Keratinocyte (primary cell): Measurements from ENCODE around the gene ETV3L. TPM values are rescaled to one million over a fixed set of nuclear protein-coding genes. Genes with fewer than 3 reads are reported as not detected.

Source experiments
- DNase-seq: peaks from one replicate; pipeline ENCODE4 v3.0.0-alpha.2; 2011; ENCODE audit warnings: low read depth, missing footprints, low spot score
- FAIRE-seq: peaks from 2 replicates; lab custom pipeline; 2011; peaks lifted over from hg19 to GRCh38; lab: Jason Lieb, UNC
- H2AFZ ChIP-seq: 2 replicates; pipeline ENCODE4 v1.6.0; 2012; ENCODE audit warnings: low read length, control low read depth, inconsistent platforms; ENCODE audit not compliant: control insufficient read depth
- H3K27ac ChIP-seq: 2 replicates; pipeline ENCODE4 v1.5.1; 2011; ENCODE audit warnings: low read length; ENCODE audit not compliant: control insufficient read depth, insufficient read depth
- H3K27me3 ChIP-seq: 3 replicates; pipeline ENCODE4 v1.6.0; 2011; ENCODE audit warnings: low read length; ENCODE audit not compliant: control insufficient read depth, insufficient read depth; ENCODE audit errors: extremely low read depth
- H3K36me3 ChIP-seq, 2 experiments: 2 replicates in 1 of 2; 3 replicates in 1 of 2; pipeline ENCODE4 v1.5.1; 2011; ENCODE audit warnings: low read length in 2 of 2, mild to moderate bottlenecking in 1 of 2; ENCODE audit not compliant: control insufficient read depth in 2 of 2, insufficient read depth in 2 of 2; ENCODE audit errors: extremely low read depth in 1 of 2
- H3K4me1 ChIP-seq: 3 replicates; pipeline ENCODE4 v1.5.1; 2011; ENCODE audit warnings: low read length; ENCODE audit not compliant: control insufficient read depth, insufficient read depth; ENCODE audit errors: extremely low read depth
- H3K4me2 ChIP-seq: 3 replicates; pipeline ENCODE4 v1.6.0; 2011; ENCODE audit warnings: low read depth, low read length; ENCODE audit not compliant: control insufficient read depth, insufficient read depth; ENCODE audit errors: extremely low read depth
- H3K4me3 ChIP-seq, 3 experiments: fragments of 200-600 bp in 1 of 3; sonication (generic) in 1 of 3; 2 replicates in 2 of 3; 3 replicates in 1 of 3; pipeline ENCODE4 v1.5.1; 2011 to 2016; ENCODE audit warnings: low read length in 3 of 3, mild to moderate bottlenecking in 3 of 3, control low read depth in 2 of 3, inconsistent platforms in 1 of 3, low read depth in 1 of 3, mixed read lengths in 1 of 3, mixed run types in 1 of 3, moderate library complexity in 1 of 3; ENCODE audit not compliant: control insufficient read depth in 2 of 3, insufficient read depth in 2 of 3; ENCODE audit errors: extremely low read depth in 1 of 3
- H3K79me2 ChIP-seq: 2 replicates; pipeline ENCODE4 v1.6.0; 2012; ENCODE audit warnings: low read length; ENCODE audit not compliant: control insufficient read depth, insufficient read depth
- H3K9ac ChIP-seq: 3 replicates; pipeline ENCODE4 v1.6.0; 2011; ENCODE audit warnings: low read length; ENCODE audit not compliant: control insufficient read depth, insufficient read depth; ENCODE audit errors: extremely low read depth
- H3K9me1 ChIP-seq: 3 replicates; pipeline ENCODE4 v1.6.0; 2011; ENCODE audit warnings: low read length; ENCODE audit not compliant: control insufficient read depth, insufficient read depth; ENCODE audit errors: extremely low read depth
- H3K9me3 ChIP-seq: 2 replicates; pipeline ENCODE4 v1.5.1; 2012; ENCODE audit warnings: low read depth, low read length; ENCODE audit not compliant: control insufficient read depth
- H4K20me1 ChIP-seq: 3 replicates; pipeline ENCODE4 v1.6.0; 2011; ENCODE audit warnings: low read length; ENCODE audit not compliant: control insufficient read depth, insufficient read depth; ENCODE audit errors: extremely low read depth
- EZH2 ChIP-seq: IDR thresholded peaks from one replicate; pipeline ENCODE4 v1.6.1; 2012; ENCODE audit warnings: inconsistent platforms, mild to moderate bottlenecking, low read length, moderate library complexity
- dilution Hi-C: fragments of 300-500 bp; cut with MboI; formaldehyde crosslinking; loops from one replicate; pipeline ENCODE4 v1.7.0; 2020; ENCODE audit warnings: low sequenced_read_pairs; ENCODE audit not compliant: extremely low pct_ligation_motif_present
- polyA plus RNA-seq, 5 experiments: library from polyadenylated mRNA; depleted of rRNA in 3 of 5; stranded (reverse) in 3 of 5; stranded (forward) in 1 of 5; unstranded in 1 of 5; fragments of >200 nt; gene quantifications; 1 replicate in 1 of 5; 2 replicates in 3 of 5; 3 replicates in 1 of 5; pipeline versions ENCODE4 v1.2.1 to v1.2.3, GENCODE V29; 2011 to 2012; ENCODE audit warnings: missing spikeins in 2 of 5, low read depth in 1 of 5, low replicate concordance in 1 of 5
- TF ChIP-seq, protein P1 (sequence below), 3 experiments: IDR thresholded peaks in 1 of 3; conservative IDR thresholded peaks in 1 of 3; optimal IDR thresholded peaks in 1 of 3; 2 replicates in 2 of 3; 3 replicates in 1 of 3; pipeline versions ENCODE3 to v1.5.1; 2011; ENCODE audit warnings: low read length in 3 of 3, mild to moderate bottlenecking in 3 of 3, moderate library complexity in 2 of 3, control low read depth in 1 of 3, inconsistent platforms in 1 of 3; ENCODE audit not compliant: insufficient read depth in 2 of 3; ENCODE audit errors: extremely low read depth in 1 of 3

ETV3L gene
- polyA plus RNA-seq, 1 donor (not counting 4 experiments of a cell fraction or from before 2014, with no cell fraction given): not detected

DNA sequence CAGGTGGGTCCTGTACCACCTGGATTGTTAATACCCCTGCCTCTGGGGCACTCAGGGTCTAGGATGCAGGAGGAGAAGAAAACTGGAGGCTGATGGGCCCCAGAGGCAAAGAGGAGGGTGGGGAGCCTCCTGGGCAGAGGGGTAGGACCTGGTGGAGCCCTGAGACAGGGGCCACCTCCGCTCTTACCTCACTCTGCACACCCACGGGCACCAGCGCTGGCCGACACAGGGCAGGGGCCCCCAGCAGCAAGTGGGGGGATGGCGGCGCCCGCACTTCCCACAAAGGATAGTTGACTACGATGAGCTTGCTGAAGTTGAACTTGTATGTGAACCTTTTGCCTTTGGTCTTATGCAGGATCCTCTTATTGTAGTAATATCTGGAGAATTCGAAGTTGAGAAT is 1.1 kb downstream of the ETV3L start:
- peaks cover 5% of the 10 kb centered on the region for H3K4me1 ChIP-seq
- DNase-seq (no peak), FAIRE-seq (no peak)
- no peaks in the 10 kb centered on the region for H4K20me1 ChIP-seq
- no peak overlapping the region for H3K27ac ChIP-seq
- no peaks in the 10 kb centered on the region for H3K9me3 ChIP-seq
- no peaks in the 10 kb centered on the region for H3K36me3 ChIP-seq
- no peaks in the 10 kb centered on the region for H3K79me2 ChIP-seq
- no peaks in the 10 kb centered on the region for H3K9me1 ChIP-seq
- dilution Hi-C loops: no loop called here
- H3K27me3 ChIP-seq: peaks cover 8% of the 10 kb centered on the region
- no peak overlapping the region for H3K4me3 ChIP-seq
- no peak overlapping the region for H3K4me2 ChIP-seq
- TF ChIP-seq, protein P1, sequence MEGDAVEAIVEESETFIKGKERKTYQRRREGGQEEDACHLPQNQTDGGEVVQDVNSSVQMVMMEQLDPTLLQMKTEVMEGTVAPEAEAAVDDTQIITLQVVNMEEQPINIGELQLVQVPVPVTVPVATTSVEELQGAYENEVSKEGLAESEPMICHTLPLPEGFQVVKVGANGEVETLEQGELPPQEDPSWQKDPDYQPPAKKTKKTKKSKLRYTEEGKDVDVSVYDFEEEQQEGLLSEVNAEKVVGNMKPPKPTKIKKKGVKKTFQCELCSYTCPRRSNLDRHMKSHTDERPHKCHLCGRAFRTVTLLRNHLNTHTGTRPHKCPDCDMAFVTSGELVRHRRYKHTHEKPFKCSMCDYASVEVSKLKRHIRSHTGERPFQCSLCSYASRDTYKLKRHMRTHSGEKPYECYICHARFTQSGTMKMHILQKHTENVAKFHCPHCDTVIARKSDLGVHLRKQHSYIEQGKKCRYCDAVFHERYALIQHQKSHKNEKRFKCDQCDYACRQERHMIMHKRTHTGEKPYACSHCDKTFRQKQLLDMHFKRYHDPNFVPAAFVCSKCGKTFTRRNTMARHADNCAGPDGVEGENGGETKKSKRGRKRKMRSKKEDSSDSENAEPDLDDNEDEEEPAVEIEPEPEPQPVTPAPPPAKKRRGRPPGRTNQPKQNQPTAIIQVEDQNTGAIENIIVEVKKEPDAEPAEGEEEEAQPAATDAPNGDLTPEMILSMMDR (optimal IDR thresholded peaks at IDR 0.05 in 1 of 3, IDR thresholded peaks at IDR 0.05 in 1 of 3, conservative IDR thresholded peaks at IDR 0.05 in 1 of 3; ENCODE audit: extremely low read depth in 1 of 3, insufficient read depth in 2 of 3, low read length in 3 of 3): no peak
- no peak for TF ChIP-seq EZH2
- H2AFZ ChIP-seq: no peak overlapping the region
- H3K9ac ChIP-seq: no peak overlapping the region

DNA sequence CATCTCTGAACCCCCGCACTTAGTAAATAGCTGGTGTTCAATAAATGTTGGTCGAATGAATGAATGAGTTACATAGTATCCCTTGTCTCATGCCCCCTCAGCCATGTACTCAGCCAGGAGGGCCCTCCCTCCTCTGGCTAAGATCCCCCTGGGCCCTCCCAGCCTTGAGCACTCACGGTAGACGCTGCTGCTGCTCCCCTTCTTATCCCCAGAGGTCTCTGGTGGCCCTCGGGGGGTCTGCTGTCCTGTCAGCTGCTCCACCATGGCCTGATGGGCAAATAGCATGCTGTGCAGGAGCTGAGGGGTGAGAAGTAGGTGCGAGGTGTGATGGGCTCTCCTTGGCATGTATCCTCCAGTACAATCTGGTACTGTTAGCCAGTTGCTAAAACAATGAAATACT is 1.9 kb downstream of the ETV3L start:
- no peaks in the 10 kb centered on the region for H3K36me3 ChIP-seq
- FAIRE-seq: no peak

More for the DNA sequence above, 1.9 kb downstream of the ETV3L start:
- H2AFZ ChIP-seq: no peak overlapping the region
- TF ChIP-seq, protein P1 (optimal IDR thresholded peaks at IDR 0.05 in 1 of 3, IDR thresholded peaks at IDR 0.05 in 1 of 3, conservative IDR thresholded peaks at IDR 0.05 in 1 of 3; ENCODE audit: extremely low read depth in 1 of 3, insufficient read depth in 2 of 3, low read length in 3 of 3): no peak
- TF ChIP-seq EZH2: no peak
- dilution Hi-C loops: no loop called here
- peaks cover 4% of the 10 kb centered on the region for H3K27me3 ChIP-seq
- no peaks in the 10 kb centered on the region for H3K9me3 ChIP-seq
- H3K9ac ChIP-seq: no peak overlapping the region
- no peaks in the 10 kb centered on the region for H4K20me1 ChIP-seq
- H3K4me1 ChIP-seq: peaks cover 5% of the 10 kb centered on the region
- H3K4me3 ChIP-seq: no peak overlapping the region
- no peaks in the 10 kb centered on the region for H3K9me1 ChIP-seq
- no peak overlapping the region for H3K27ac ChIP-seq
- no peak overlapping the region for H3K4me2 ChIP-seq
- no peak for DNase-seq
- H3K79me2 ChIP-seq: no peaks in the 10 kb centered on the region
